IMR-90 (cell line): ENCODE measurements around the gene INO80. TPM values are rescaled to one million over a fixed set of nuclear protein-coding genes. Genes with fewer than 3 reads are reported as not detected.

Source experiments
- ATAC-seq: fragments of 200-7000 bp; cut with Tn5 transposase; 2 replicates; pipeline ENCODE4 v1.9.1; 2020; ENCODE audit warnings: low read depth, mild to moderate bottlenecking, moderate library complexity
- BruUV-seq: library from RNA; stranded (reverse); fragments of 400-500 nt; replicated peaks from 2 replicates; lab custom pipeline; 2021; lab: Mats Ljungman, UMichigan
- CTCF ChIA-PET: fragments of 300-600 bp; formaldehyde crosslinking; extraction: SDS; loops from one replicate; lab custom pipeline; 2021; ENCODE audit warnings: antibody characterized with exemption; lab: Yijun Ruan, JAX
- POLR2A ChIA-PET: fragments of 300-600 bp; sonication (Branson Sonifier 250); formaldehyde crosslinking; loops from one replicate; lab custom pipeline; 2022; ENCODE audit warnings: antibody characterized with exemption; ENCODE audit not compliant: unreplicated experiment; lab: Charles Lee
- DNase-seq: peaks from one replicate; pipeline ENCODE4 v3.0.0; 2013
- H2AFZ ChIP-seq: replicated peaks from 2 replicates; pipeline ENCODE3; 2013; ENCODE audit warnings: low read length, mild to moderate bottlenecking; ENCODE audit not compliant: poor library complexity
- H2AK5ac ChIP-seq: 2 replicates; pipeline ENCODE4 v1.6.1; 2013; ENCODE audit warnings: low read depth, low read length, inconsistent platforms
- H2AK9ac ChIP-seq: replicated peaks from 2 replicates; pipeline ENCODE3; 2013; ENCODE audit warnings: mild to moderate bottlenecking, low read depth, low read length, moderate library complexity; ENCODE audit not compliant: poor library complexity
- H2BK120ac ChIP-seq: 2 replicates; pipeline ENCODE4 v1.6.1; 2013; ENCODE audit warnings: low read depth, low read length, inconsistent platforms
- H2BK15ac ChIP-seq: 3 replicates; pipeline ENCODE4 v1.6.1; 2013; ENCODE audit warnings: low read depth, low read length, inconsistent platforms
- H2BK20ac ChIP-seq: 2 replicates; pipeline ENCODE4 v1.6.1; 2013; ENCODE audit warnings: low read depth, mild to moderate bottlenecking, inconsistent platforms, low read length, moderate library complexity
- H2BK5ac ChIP-seq: 2 replicates; pipeline ENCODE4 v1.6.1; 2013; ENCODE audit warnings: mild to moderate bottlenecking, low read depth, low read length, inconsistent platforms; ENCODE audit not compliant: poor library complexity, severe bottlenecking
- H3K14ac ChIP-seq: replicated peaks from 2 replicates; pipeline ENCODE4 v1.6.1; 2013; ENCODE audit warnings: low read depth, low read length, inconsistent platforms
- H3K18ac ChIP-seq: 2 replicates; pipeline ENCODE4 v1.6.1; 2013; ENCODE audit warnings: low read depth, low read length, control low read depth
- H3K23ac ChIP-seq: 2 replicates; pipeline ENCODE4 v1.6.1; 2013; ENCODE audit warnings: low read depth, low read length, inconsistent platforms
- H3K27ac ChIP-seq: 2 replicates; pipeline ENCODE4 v1.5.1; 2013; ENCODE audit warnings: mild to moderate bottlenecking, control low read depth, low read length; ENCODE audit not compliant: insufficient read depth
- H3K27me3 ChIP-seq: 2 replicates; pipeline ENCODE4 v1.6.1; 2013; ENCODE audit warnings: low read length; ENCODE audit not compliant: control insufficient read depth, insufficient read depth
- H3K36me3 ChIP-seq: 2 replicates; pipeline ENCODE4 v1.6.1; 2013; ENCODE audit warnings: low read length, mixed read lengths; ENCODE audit not compliant: control insufficient read depth, insufficient read depth
- H3K4ac ChIP-seq: 2 replicates; pipeline ENCODE4 v1.6.1; 2013; ENCODE audit warnings: low read depth, low read length, inconsistent platforms
- H3K4me1 ChIP-seq: 2 replicates; pipeline ENCODE4 v1.6.1; 2013; ENCODE audit warnings: low read length, mixed read lengths; ENCODE audit not compliant: control insufficient read depth, insufficient read depth
- H3K4me2 ChIP-seq: 2 replicates; pipeline ENCODE4 v1.6.1; 2013; ENCODE audit warnings: low read depth, mild to moderate bottlenecking, control low read depth, low read length, moderate library complexity
- H3K4me3 ChIP-seq: 2 replicates; pipeline ENCODE4 v1.5.1; 2013; ENCODE audit warnings: low read depth, mild to moderate bottlenecking, control low read depth, low read length, moderate library complexity; ENCODE audit not compliant: insufficient read depth
- H3K56ac ChIP-seq: 2 replicates; pipeline ENCODE4 v1.6.1; 2013; ENCODE audit warnings: low read length, inconsistent platforms; ENCODE audit not compliant: insufficient read depth; ENCODE audit errors: extremely low read depth
- H3K79me1 ChIP-seq, 2 experiments: 2 replicates each; pipeline ENCODE4 v1.6.1; 2013; ENCODE audit warnings: low read length in 2 of 2, inconsistent platforms in 1 of 2, low read depth in 1 of 2
- H3K9ac ChIP-seq: 2 replicates; pipeline ENCODE4 v1.6.1; 2013; ENCODE audit warnings: low read depth, low read length, control low read depth
- H3K9me1 ChIP-seq: 2 replicates; pipeline ENCODE4 v1.6.1; 2013; ENCODE audit warnings: low read length, inconsistent platforms; ENCODE audit not compliant: insufficient read depth
- H3K9me3 ChIP-seq: 2 replicates; pipeline ENCODE4 v1.6.1; 2013; ENCODE audit warnings: low read length; ENCODE audit not compliant: control insufficient read depth, insufficient read depth
- H4K20me1 ChIP-seq: 2 replicates; pipeline ENCODE4 v1.6.1; 2013; ENCODE audit warnings: low read length, inconsistent platforms; ENCODE audit not compliant: insufficient read depth
- H4K5ac ChIP-seq: 2 replicates; pipeline ENCODE4 v1.6.1; 2013; ENCODE audit warnings: mild to moderate bottlenecking, low read depth, low read length, control low read depth
- H4K8ac ChIP-seq, 2 experiments: 2 replicates each; pipeline ENCODE4 v1.6.1; 2013; ENCODE audit warnings: low read depth in 2 of 2, low read length in 2 of 2, control low read depth in 1 of 2, inconsistent platforms in 1 of 2
- H4K91ac ChIP-seq: 2 replicates; pipeline ENCODE4 v1.6.1; 2013; ENCODE audit warnings: low read depth, low read length, inconsistent platforms; ENCODE audit not compliant: insufficient read depth
- CEBPB ChIP-seq: IDR thresholded peaks from 2 replicates; pipeline ENCODE4 v1.6.1; 2012; ENCODE audit warnings: low read depth, low read length, improper control_type of control experiment
- MAFK ChIP-seq: IDR thresholded peaks from 2 replicates; pipeline ENCODE4 v1.6.1; 2012; ENCODE audit warnings: low read depth, low read length, improper control_type of control experiment
- MAZ ChIP-seq: IDR thresholded peaks from 2 replicates; pipeline ENCODE4 v1.6.1; 2012; ENCODE audit warnings: low read depth, mild to moderate bottlenecking, low read length, improper control_type of control experiment, moderate library complexity, borderline replicate concordance
- NFE2L2 ChIP-seq: fragments of 150-350 bp; IDR thresholded peaks from 2 replicates; pipeline ENCODE4 v1.6.1; 2016; ENCODE audit warnings: low read depth, mild to moderate bottlenecking, low read length
- POLR2A ChIP-seq: IDR thresholded peaks from 2 replicates; pipeline ENCODE4 v1.6.1; 2012; ENCODE audit warnings: mild to moderate bottlenecking, low read depth, low read length
- RAD21 ChIP-seq: IDR thresholded peaks from 2 replicates; pipeline ENCODE4 v1.6.1; 2012; ENCODE audit warnings: low read length, improper control_type of control experiment
- RFX5 ChIP-seq: IDR thresholded peaks from 2 replicates; pipeline ENCODE4 v1.8.0; 2012; ENCODE audit warnings: low read depth, mild to moderate bottlenecking, low read length, moderate library complexity
- SMC3 ChIP-seq: fragments of 150-350 bp; IDR thresholded peaks from 2 replicates; pipeline ENCODE4 v1.6.1; 2016; ENCODE audit warnings: low read depth, mild to moderate bottlenecking, antibody characterized with exemption, low read length, moderate library complexity
- USF2 ChIP-seq: fragments of 150-350 bp; IDR thresholded peaks from 2 replicates; pipeline ENCODE4 v1.6.1; 2017; ENCODE audit warnings: mild to moderate bottlenecking, antibody characterized with exemption, low read length, low read depth
- WGBS, 2 experiments: methylation state at CpG; one replicate each; pipeline versions ENCODE4 v1.1.5 to v1.1.7; 2013; ENCODE audit warnings: missing lambda C conversion rate in 2 of 2; ENCODE audit not compliant: insufficient read length in 1 of 2; ENCODE audit errors: extremely low coverage in 2 of 2; 5-methylcytosine and 5-hydroxymethylcytosine counted together
- dilution Hi-C: fragments of 300-500 bp; cut with HindIII; formaldehyde crosslinking; loops from one replicate; pipeline ENCODE4 v1.14.3; 2018; ENCODE audit warnings: low sequenced_read_pairs; ENCODE audit not compliant: unreplicated experiment
- in situ Hi-C: fragments of 300-500 bp; cut with MboI; formaldehyde crosslinking; loops from 3 replicates; pipeline ENCODE4 v1.14.3; 2019; ENCODE audit warnings: low sequenced_read_pairs, inconsistent platforms, mixed read lengths
- intact Hi-C: fragments of 100-400 bp; cut with micrococcal nuclease; formaldehyde crosslinking; loops from 2 replicates; pipeline ENCODE4 v1.10.0; 2022
- polyA plus RNA-seq, 3 experiments: library from polyadenylated mRNA; depleted of rRNA; stranded (reverse); fragments of >200 nt; gene quantifications; 2 replicates each; pipeline ENCODE4 v1.2.3, GENCODE V29; 2012; ENCODE audit warnings: low replicate concordance in 1 of 3
- total RNA-seq: library from RNA; depleted of rRNA; stranded (reverse); fragments of >200 nt; gene quantifications from 2 replicates; pipeline ENCODE4 v1.2.3, GENCODE V29; 2012

The INO80 gene
- total and polyA plus RNA-seq, 2 of the 4 experiments (the other 2 are of a cell fraction), result 6.0 to 13.3 TPM

GRCh38 chr15:40986820-40987219 lies 129.3 kb downstream of the INO80 start:
- no peak overlapping the region for H2AK9ac ChIP-seq
- no peak overlapping the region for H3K4me3 ChIP-seq
- no TSS peak for BruUV-seq
- H3K4ac ChIP-seq, result peak overlapping the region; percentile 100; the same call in 1 of the 2 replicates
- peaks cover 35% of the 10 kb centered on the region for H3K36me3 ChIP-seq
- H3K9me3 ChIP-seq, result no peaks in the 10 kb centered on the region
- no peak overlapping the region; the same call in 1 of the 2 replicates for H3K18ac ChIP-seq
- H2BK5ac ChIP-seq, result peak overlapping the region; percentile 97
- peaks cover 17% of the 10 kb centered on the region for H3K9me1 ChIP-seq
- ATAC-seq (no peak), DNase-seq (no peak)
- CTCF ChIA-PET, result no interaction called here
- in situ Hi-C loops (no loop called here), intact Hi-C loops (no loop called here), dilution Hi-C loops (no loop called here)
- H3K4me1 ChIP-seq, result peaks cover 38% of the 10 kb centered on the region
- 0 out of 2 replicates have a peak overlapping the region, but pooled peaks have one; percentile 22 for H3K23ac ChIP-seq
- H2BK20ac ChIP-seq, result peak overlapping the region; percentile 58; the same call in 1 of the 2 replicates
- H3K4me2 ChIP-seq, result no peak overlapping the region
- H2BK120ac ChIP-seq, result peak overlapping the region; percentile 99
- no peak overlapping the region for H2AFZ ChIP-seq
- H3K56ac ChIP-seq, result no peak overlapping the region
- peak overlapping the region; percentile 5; the same call in 1 of the 2 replicates for H3K14ac ChIP-seq
- H3K27ac ChIP-seq, result no peak overlapping the region; the same call in 1 of the 2 replicates
- no CpG with 5 or more reads among the region's 7 CpGs for WGBS, 2 experiments
- peak overlapping the region; percentile 89 for H2AK5ac ChIP-seq
- peak overlapping the region; percentile 27; the same call in 1 of the 2 replicates for H4K91ac ChIP-seq
- H3K9ac ChIP-seq, result no peak overlapping the region
- TF ChIP-seq MAZ, result no peak
- TF ChIP-seq RFX5, result no peak
- TF ChIP-seq SMC3, result no peak
- TF ChIP-seq RAD21, result no peak
- TF ChIP-seq POLR2A, result no peak
- TF ChIP-seq USF2, result no peak
- TF ChIP-seq CEBPB, result no peak
- no peak for TF ChIP-seq MAFK
- TF ChIP-seq NFE2L2, result no peak
- no peaks in the 10 kb centered on the region; the same call in 1 of the 2 replicates for H4K20me1 ChIP-seq
- peak overlapping the region; percentile 37 to 97; a peak in 3 of 4 replicates for H4K8ac ChIP-seq
- H4K5ac ChIP-seq, result peak overlapping the region; percentile 23; the same call in 1 of the 2 replicates
- no peaks in the 10 kb centered on the region for H3K27me3 ChIP-seq
- H3K79me1 ChIP-seq, result peaks cover 35 to 78% of the 10 kb centered on the region in 2 experiments
- H2BK15ac ChIP-seq, result peak overlapping the region; percentile 78; the same call in 1 of the 3 replicates
- POLR2A ChIA-PET, result no interaction called here
